GM13977 (cell line): ENCODE data around the gene B4GALT5.

Experiments
- DNase-seq: peaks from one replicate; pipeline ENCODE4 v3.0.0; 2012; ENCODE audit warnings: low spot score
- CTCF ChIP-seq: IDR thresholded peaks from 2 replicates; pipeline ENCODE4 v1.5.1; 2012; ENCODE audit warnings: mild to moderate bottlenecking, control low read depth; ENCODE audit not compliant: insufficient read depth; ENCODE audit errors: extremely low read depth, missing control alignments
- in situ Hi-C: fragments of 300-500 bp; cut with MboI; formaldehyde crosslinking; loops from one replicate; pipeline ENCODE4 v1.12.0; 2022; ENCODE audit warnings: low sequenced_read_pairs, low pct_unique_long_range_greater_than_20kb, mixed read lengths, inconsistent platforms; ENCODE audit not compliant: unreplicated experiment

B4GALT5 gene

GRCh38 chr20:49682278-49682677 is 31.4 kb downstream of the B4GALT5 start:
- in situ Hi-C loops, result no loop called here
- TF ChIP-seq CTCF, result no peak
- no peak for DNase-seq

DNA sequence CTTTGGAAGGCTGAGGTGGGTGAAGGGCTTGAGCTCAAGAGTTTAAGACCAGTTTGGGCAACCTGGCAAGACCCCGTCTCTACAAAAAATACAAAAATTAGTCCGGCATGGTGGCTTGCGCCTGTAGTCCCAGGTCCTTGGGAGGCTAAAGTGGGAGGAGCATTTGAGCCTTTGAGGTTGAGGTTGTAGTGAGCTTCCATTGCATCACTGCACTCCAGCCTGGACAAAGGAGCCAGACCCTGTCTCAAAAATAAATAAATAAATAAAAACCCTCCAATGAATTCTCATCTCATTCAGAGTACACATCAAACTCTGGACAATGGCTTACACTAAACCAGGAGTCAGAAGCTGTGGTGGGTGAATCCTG is 31.8 kb downstream of the B4GALT5 start:
- no peak for TF ChIP-seq CTCF
- no peak for DNase-seq
- in situ Hi-C loops, result no loop called here

DNA sequence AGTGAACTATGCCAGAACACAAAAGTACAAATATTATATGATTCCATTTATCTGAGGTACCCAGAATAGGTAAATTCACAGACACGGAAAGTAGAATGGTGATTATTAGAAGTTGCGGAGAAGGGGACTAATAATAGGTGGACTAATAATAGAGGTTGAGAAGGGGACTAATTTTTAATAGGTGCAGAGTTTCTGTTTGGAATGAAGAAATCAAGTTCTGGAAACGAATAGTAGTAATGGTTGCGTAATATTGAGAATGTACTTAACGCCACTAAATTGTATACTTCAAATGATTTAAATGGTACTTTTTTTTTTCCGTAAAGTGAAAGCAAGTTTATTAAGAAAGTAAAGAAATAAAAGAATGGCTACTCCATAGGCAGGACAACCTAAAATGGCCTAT is 33.2 kb downstream of the B4GALT5 start:
- TF ChIP-seq CTCF, result no peak
- DNase-seq, result no peak
- in situ Hi-C loops, result no loop called here

DNA sequence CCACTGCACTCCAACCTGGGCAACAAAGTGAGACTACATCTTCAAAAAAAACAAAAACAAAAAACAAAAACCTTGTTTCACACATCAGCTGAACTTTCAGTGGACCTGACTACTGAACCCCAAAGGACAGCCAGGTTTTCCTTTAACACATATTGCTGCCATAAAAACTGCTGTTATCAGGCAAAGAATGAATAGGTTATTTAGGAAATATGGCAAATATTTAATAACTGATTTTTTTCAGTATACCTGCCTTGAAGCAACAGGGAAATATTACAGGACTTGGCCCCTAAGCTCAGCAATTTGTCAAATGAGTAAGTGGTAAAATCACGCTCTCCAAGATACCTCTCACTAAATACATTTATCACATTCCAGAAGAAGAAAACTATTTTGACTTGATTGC is 34.0 kb downstream of the B4GALT5 start:
- in situ Hi-C loops, result no loop called here
- no peak for DNase-seq
- no peak for TF ChIP-seq CTCF

GRCh38 chr20:49677777-49678758 is 35.6 kb downstream of the B4GALT5 start:
- TF ChIP-seq CTCF, result no peak
- in situ Hi-C loops, result no loop called here

DNA sequence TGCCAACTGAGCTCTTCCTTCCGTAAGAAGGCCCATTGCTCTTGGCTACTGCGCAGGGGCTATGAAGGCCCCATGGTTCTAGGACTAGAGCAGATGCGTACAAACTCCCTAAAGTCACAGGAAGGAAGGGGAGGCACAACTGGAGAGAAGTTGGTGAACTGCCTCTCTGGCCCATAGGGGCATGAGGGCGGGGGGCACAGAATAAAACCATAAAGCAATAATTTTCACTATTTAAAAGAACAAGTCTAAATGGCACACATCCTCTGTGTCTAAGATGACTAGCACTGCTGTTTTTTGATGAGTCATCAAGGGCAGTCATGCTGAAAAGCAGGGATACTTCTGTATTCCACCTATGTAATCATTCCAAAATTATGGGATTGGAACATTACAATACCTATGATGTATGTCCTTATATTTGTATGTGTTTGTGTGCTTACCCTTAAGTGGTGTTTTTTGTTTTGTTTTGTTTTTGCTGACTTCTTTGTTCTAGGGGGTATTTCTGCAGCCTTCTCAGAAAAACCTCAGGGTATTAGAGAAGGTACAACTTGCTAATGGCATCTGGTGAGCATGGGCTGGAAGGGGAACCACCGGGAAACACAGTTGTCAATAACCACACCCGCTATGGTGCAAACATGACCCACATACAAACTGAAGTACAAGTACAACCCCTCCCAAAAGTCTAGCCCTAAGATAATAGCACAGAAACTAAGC is 36.9 kb downstream of the B4GALT5 start:
- peak; percentile 44 for DNase-seq
- in situ Hi-C loops, result no loop called here
- TF ChIP-seq CTCF, result no peak

More at GRCh38 chr20:49677777-49678758, 35.6 kb downstream of the B4GALT5 start:
- no peak for DNase-seq
